ENCODE data around the gene KCNMB2. TPM values are rescaled to one million over a fixed set of nuclear protein-coding genes. Genes with fewer than 3 reads are reported as not detected.

Gene KCNMB2
- polyA plus RNA-seq, 1 of the 3 experiments (the other 2 are of a cell fraction): not detected

DNA sequence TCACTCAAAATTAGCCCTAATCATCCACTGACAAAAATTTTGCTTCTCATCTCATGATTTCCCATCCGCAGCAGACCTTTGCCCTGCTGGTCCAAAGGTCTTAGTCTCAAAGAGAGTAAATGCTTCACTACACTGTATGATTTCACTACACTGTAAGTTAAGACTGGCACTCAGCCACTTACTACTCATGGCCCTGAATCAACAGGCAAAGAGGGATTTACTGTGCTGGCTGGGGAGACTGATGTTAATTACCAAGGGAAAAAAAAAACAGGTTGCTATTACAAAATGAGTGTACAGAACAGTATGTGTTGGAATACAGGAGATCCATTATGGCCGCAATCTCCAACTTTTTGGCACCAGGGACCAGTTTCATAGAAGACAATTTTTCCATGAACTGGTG, 320.6 kb downstream of the KCNMB2 start (continued):
- TF ChIP-seq, protein P1, sequence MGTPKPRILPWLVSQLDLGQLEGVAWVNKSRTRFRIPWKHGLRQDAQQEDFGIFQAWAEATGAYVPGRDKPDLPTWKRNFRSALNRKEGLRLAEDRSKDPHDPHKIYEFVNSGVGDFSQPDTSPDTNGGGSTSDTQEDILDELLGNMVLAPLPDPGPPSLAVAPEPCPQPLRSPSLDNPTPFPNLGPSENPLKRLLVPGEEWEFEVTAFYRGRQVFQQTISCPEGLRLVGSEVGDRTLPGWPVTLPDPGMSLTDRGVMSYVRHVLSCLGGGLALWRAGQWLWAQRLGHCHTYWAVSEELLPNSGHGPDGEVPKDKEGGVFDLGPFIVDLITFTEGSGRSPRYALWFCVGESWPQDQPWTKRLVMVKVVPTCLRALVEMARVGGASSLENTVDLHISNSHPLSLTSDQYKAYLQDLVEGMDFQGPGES (IDR thresholded peaks at IDR 0.05; ENCODE audit: low read depth, low read length): no peak
- TF ChIP-seq SMC3 (IDR thresholded peaks at IDR 0.05; ENCODE audit: low read depth, low read length) (no peak), FOSL2 (IDR thresholded peaks at IDR 0.05; ENCODE audit: borderline replicate concordance, low read depth) (no peak)
- TF ChIP-seq, protein P2, sequence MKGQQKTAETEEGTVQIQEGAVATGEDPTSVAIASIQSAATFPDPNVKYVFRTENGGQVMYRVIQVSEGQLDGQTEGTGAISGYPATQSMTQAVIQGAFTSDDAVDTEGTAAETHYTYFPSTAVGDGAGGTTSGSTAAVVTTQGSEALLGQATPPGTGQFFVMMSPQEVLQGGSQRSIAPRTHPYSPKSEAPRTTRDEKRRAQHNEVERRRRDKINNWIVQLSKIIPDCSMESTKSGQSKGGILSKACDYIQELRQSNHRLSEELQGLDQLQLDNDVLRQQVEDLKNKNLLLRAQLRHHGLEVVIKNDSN (IDR thresholded peaks at IDR 0.05; ENCODE audit: borderline replicate concordance, low read depth): no peak

DNA sequence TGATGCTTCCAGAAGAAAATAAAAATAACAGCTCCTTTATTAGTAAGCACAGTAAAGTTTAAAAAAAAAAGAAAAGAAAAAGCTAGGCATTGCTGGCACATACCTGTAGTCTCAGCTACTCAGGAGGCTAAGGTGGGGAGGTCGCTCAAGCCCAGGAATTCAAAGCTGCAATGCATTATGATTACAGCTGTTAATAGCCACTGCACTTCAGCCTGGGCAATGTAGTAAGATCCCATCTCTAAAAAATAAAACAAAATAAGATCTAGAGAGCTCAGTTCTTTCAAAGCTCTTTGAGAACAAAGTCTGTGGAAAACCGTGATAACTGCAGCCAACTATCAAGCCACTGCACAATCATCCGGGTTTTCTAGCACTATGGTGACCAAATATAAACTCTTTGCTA, 323.1 kb downstream of the KCNMB2 start:
- Histone ChIP-seq H3K27me3 (ENCODE audit: insufficient read depth) (no peaks in the 10 kb centered on the region), H2AFZ (ENCODE audit: low read depth) (no peak overlapping the region), H3K4me3 (ENCODE audit: low read depth in 2 of 2, low read length in 1 of 2) (no peak overlapping the region), H3K9me2 (no peaks in the 10 kb centered on the region), H3K9ac (no peak overlapping the region), H3K27ac (ENCODE audit: low read depth in 2 of 2, low read length in 1 of 2) (no peak overlapping the region), H3F3A (replicated peaks; ENCODE audit: insufficient read depth) (no peaks in the 10 kb centered on the region), H3K79me2 (ENCODE audit: insufficient read depth) (no peaks in the 10 kb centered on the region), H3K4me2 (no peak overlapping the region), H3K9me3 (no peaks in the 10 kb centered on the region), H4K20me1 (ENCODE audit: insufficient read depth) (no peaks in the 10 kb centered on the region), H3K36me3 (replicated peaks in 1 of 2; ENCODE audit: control insufficient read depth in 1 of 2, insufficient read depth in 2 of 2, low read length in 1 of 2) (no peaks in the 10 kb centered on the region), H3K4me1 (ENCODE audit: control insufficient read depth in 1 of 2, insufficient read depth in 2 of 2, low read depth in 1 of 2, low read length in 1 of 2) (no peaks in the 10 kb centered on the region)
- TF ChIP-seq, protein P2 (IDR thresholded peaks at IDR 0.05; ENCODE audit: borderline replicate concordance, low read depth): no peak
- TF ChIP-seq, protein P3, sequence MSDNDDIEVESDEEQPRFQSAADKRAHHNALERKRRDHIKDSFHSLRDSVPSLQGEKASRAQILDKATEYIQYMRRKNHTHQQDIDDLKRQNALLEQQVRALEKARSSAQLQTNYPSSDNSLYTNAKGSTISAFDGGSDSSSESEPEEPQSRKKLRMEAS (IDR thresholded peaks at IDR 0.05; ENCODE audit: low read depth): no peak
- TF ChIP-seq, protein P4, sequence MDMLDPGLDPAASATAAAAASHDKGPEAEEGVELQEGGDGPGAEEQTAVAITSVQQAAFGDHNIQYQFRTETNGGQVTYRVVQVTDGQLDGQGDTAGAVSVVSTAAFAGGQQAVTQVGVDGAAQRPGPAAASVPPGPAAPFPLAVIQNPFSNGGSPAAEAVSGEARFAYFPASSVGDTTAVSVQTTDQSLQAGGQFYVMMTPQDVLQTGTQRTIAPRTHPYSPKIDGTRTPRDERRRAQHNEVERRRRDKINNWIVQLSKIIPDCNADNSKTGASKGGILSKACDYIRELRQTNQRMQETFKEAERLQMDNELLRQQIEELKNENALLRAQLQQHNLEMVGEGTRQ (IDR thresholded peaks at IDR 0.05; ENCODE audit: borderline replicate concordance, low read depth, low read length): no peak
- TF ChIP-seq POLR2AphosphoS5 (IDR thresholded peaks at IDR 0.05; ENCODE audit: low read depth, low read length) (no peak), RAD21 (IDR thresholded peaks at IDR 0.05; ENCODE audit: low read length) (no peak), EP300 (IDR thresholded peaks at IDR 0.05; ENCODE audit: borderline replicate concordance in 1 of 2, low read depth in 1 of 2, low read length in 1 of 2) (no peak), NFIC (IDR thresholded peaks at IDR 0.05; ENCODE audit: borderline replicate concordance) (no peak), NRF1 (IDR thresholded peaks at IDR 0.05; ENCODE audit: low read depth, low read length) (no peak), YY1 (IDR thresholded peaks at IDR 0.05; ENCODE audit: low read depth) (no peak), MXI1 (IDR thresholded peaks at IDR 0.05; ENCODE audit: low read depth, low read length) (no peak), RCOR1 (IDR thresholded peaks at IDR 0.05; ENCODE audit: low read length) (no peak), FOXJ3 (CRISPR knock-in tag; IDR thresholded peaks at IDR 0.05) (no peak), GATA2 (CRISPR knock-in tag; IDR thresholded peaks at IDR 0.05) (no peak), EZH2phosphoT487 (IDR thresholded peaks at IDR 0.05; ENCODE audit: borderline replicate concordance, low read depth) (no peak), ELF1 (IDR thresholded peaks at IDR 0.05) (no peak), SMC3 (IDR thresholded peaks at IDR 0.05; ENCODE audit: low read depth, low read length) (no peak), SIN3A (IDR thresholded peaks at IDR 0.05; ENCODE audit: borderline replicate concordance, low read depth, low read length) (no peak), CHD2 (IDR thresholded peaks at IDR 0.05; ENCODE audit: low read length, partially characterized antibody) (no peak)
- TF ChIP-seq, protein P1 (IDR thresholded peaks at IDR 0.05; ENCODE audit: low read depth, low read length): no peak
- TF ChIP-seq, protein P5, sequence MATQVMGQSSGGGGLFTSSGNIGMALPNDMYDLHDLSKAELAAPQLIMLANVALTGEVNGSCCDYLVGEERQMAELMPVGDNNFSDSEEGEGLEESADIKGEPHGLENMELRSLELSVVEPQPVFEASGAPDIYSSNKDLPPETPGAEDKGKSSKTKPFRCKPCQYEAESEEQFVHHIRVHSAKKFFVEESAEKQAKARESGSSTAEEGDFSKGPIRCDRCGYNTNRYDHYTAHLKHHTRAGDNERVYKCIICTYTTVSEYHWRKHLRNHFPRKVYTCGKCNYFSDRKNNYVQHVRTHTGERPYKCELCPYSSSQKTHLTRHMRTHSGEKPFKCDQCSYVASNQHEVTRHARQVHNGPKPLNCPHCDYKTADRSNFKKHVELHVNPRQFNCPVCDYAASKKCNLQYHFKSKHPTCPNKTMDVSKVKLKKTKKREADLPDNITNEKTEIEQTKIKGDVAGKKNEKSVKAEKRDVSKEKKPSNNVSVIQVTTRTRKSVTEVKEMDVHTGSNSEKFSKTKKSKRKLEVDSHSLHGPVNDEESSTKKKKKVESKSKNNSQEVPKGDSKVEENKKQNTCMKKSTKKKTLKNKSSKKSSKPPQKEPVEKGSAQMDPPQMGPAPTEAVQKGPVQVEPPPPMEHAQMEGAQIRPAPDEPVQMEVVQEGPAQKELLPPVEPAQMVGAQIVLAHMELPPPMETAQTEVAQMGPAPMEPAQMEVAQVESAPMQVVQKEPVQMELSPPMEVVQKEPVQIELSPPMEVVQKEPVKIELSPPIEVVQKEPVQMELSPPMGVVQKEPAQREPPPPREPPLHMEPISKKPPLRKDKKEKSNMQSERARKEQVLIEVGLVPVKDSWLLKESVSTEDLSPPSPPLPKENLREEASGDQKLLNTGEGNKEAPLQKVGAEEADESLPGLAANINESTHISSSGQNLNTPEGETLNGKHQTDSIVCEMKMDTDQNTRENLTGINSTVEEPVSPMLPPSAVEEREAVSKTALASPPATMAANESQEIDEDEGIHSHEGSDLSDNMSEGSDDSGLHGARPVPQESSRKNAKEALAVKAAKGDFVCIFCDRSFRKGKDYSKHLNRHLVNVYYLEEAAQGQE (IDR thresholded peaks at IDR 0.05; ENCODE audit: low read depth, low read length): no peak
- 11% methylated on average over 3 of the region's 3 CpGs for whole genome bisulfite sequencing (ENCODE audit: low lambda C conversion rate)
- ChIA-PET POLR2A (no interaction called here), CTCF (no interaction called here)
- DNase-seq: no peak

All from SK-N-SH (cell line).